SU-DHL-6 (cell line): Measurements from ENCODE around the gene BAIAP2L2.

ENCODE experiments used
- EZH2phosphoT487 ChIP-seq: fragments of 200-600 bp; sonication (generic), shearing (Covaris generic); conservative IDR thresholded peaks from 2 replicates; pipeline ENCODE4 v1.6.1; 2018; ENCODE audit warnings: mild to moderate bottlenecking, antibody characterized with exemption, low read length, moderate library complexity, mixed read lengths
- TF ChIP-seq, protein P1 (sequence below): fragments of 200-600 bp; sonication (generic); IDR thresholded peaks from one replicate; pipeline ENCODE4 v1.5.1; 2017; ENCODE audit warnings: antibody characterized with exemption, mild to moderate bottlenecking, low read length, moderate library complexity; ENCODE audit not compliant: insufficient read depth, poor library complexity, severe bottlenecking

DNA sequence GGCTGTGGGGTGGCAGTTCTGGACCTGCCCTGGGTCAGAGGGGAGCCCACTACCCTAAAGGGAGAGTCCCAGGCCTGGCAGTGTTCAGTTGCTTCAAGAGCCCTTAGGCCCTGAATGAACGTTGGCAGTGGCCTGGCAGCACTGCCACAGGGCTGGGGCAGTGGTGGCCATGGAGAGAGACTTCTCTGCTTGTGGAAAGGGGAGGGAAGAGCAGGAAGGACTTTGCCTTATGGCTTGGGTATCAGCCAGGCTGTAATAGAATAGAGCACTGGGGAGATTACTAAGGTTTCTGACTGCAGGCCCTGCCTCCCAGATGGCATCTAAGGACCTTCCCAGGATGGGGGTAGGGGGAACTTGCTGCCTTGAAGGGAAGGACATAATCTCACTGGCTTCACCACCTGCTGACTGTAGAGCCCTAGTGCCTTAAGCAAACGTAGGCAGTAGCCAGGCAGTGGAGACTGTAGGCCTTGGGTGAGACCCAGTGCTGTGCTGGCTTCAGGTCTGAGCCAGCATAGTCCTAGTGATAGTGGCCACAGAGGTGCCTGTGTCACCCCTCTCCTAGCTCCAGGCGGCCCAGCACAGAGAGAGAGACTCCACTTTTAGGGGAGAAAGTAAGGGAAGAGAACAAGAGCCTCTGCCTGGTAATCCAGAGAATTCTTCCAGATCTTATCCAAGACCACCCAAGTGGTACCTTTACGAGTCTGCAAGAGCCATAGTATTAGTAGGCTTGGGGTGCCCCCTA, 43.5 kb upstream of the BAIAP2L2 start:
- TF ChIP-seq, protein P1, sequence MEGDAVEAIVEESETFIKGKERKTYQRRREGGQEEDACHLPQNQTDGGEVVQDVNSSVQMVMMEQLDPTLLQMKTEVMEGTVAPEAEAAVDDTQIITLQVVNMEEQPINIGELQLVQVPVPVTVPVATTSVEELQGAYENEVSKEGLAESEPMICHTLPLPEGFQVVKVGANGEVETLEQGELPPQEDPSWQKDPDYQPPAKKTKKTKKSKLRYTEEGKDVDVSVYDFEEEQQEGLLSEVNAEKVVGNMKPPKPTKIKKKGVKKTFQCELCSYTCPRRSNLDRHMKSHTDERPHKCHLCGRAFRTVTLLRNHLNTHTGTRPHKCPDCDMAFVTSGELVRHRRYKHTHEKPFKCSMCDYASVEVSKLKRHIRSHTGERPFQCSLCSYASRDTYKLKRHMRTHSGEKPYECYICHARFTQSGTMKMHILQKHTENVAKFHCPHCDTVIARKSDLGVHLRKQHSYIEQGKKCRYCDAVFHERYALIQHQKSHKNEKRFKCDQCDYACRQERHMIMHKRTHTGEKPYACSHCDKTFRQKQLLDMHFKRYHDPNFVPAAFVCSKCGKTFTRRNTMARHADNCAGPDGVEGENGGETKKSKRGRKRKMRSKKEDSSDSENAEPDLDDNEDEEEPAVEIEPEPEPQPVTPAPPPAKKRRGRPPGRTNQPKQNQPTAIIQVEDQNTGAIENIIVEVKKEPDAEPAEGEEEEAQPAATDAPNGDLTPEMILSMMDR: no peak
- TF ChIP-seq EZH2phosphoT487: no peak
